Panc1 (cell line): ENCODE results near the gene KCNN3.

Experiments
- CTCF ChIP-seq: fragments of 450-650 bp; IDR thresholded peaks from 2 replicates; pipeline ENCODE4 v1.5.1; 2017; ENCODE audit warnings: mild to moderate bottlenecking
- POLR2AphosphoS5 ChIP-seq: IDR thresholded peaks from 2 replicates; pipeline ENCODE4 v1.6.1; 2012; ENCODE audit warnings: mild to moderate bottlenecking, low read depth, low read length, moderate library complexity
- TCF7L2 ChIP-seq: IDR thresholded peaks from 2 replicates; pipeline ENCODE4 v1.6.1; 2011; ENCODE audit warnings: mild to moderate bottlenecking, low read depth, low read length, inconsistent platforms

- TF ChIP-seq CTCF = no peak
- TF ChIP-seq POLR2AphosphoS5 = no peak
- no peak for TF ChIP-seq TCF7L2
Measured at GRCh38 chr1:154806333-154806732, 63.7 kb downstream of the KCNN3 start.
